Measurements from ENCODE around the gene NKAIN2.

DNA sequence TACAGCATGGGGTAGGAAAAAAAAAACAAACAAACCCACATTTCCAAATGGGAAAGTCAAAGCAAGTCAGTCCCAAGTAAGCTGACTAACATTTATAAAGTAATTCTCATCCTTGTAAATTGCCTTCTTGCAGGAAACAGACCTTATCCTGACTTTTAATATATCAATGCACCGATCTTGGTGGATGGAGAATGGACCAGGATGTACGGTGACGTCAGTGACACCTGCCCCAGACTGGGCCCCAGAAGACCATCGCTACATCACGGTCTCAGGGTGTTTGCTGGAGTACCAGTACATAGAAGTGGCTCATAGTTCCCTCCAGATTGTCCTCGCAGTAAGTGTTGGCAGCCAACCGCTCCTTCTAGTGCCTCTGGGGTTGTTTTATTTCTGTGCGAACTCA is 854.4 kb downstream of the NKAIN2 start:
- TF ChIP-seq CTCF (IDR thresholded peaks at IDR 0.05) (no peak), POLR2AphosphoS5 (IDR thresholded peaks at IDR 0.05) (no peak), POLR2A (IDR thresholded peaks at IDR 0.05) (no peak)
